ENCODE results near the gene ZNF497.

The ZNF497 gene

DNA sequence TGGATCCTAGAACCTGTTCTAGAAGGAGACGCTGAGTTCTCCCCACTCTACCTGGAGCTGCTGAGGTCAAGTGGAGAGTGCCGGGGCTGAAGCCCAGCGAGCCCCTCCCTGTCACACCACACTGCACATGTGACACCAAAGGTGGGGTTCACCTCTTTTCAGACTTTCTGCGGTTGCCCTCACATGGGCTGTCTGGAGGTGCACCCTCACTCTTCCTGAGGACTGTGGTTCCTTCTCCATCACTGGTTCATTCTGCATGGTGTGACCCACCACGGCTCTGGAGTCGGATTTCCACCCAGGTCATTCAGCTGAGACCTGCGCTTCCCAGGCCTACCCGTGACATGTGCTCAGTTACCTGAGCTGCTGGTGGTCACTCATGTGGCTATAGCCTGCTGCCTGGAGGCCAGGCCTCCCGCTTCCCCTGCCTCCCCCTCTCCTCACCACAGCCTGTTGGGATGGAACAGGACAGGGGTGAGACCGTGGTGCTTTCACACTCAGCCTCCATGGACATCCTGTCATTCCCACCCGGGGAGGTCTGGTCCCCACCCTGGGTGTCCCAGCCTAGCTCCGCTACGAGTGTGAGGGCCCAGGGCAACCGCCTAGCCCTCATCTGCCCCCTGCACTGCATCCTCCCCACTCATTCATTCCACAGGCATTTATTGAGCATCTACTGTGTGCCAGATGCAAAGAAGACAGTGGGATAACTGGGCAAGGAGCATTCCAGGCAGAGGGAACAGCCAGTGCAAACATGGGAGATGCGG, 8.7 kb downstream of the ZNF497 start:
- TF ChIP-seq, protein P1, sequence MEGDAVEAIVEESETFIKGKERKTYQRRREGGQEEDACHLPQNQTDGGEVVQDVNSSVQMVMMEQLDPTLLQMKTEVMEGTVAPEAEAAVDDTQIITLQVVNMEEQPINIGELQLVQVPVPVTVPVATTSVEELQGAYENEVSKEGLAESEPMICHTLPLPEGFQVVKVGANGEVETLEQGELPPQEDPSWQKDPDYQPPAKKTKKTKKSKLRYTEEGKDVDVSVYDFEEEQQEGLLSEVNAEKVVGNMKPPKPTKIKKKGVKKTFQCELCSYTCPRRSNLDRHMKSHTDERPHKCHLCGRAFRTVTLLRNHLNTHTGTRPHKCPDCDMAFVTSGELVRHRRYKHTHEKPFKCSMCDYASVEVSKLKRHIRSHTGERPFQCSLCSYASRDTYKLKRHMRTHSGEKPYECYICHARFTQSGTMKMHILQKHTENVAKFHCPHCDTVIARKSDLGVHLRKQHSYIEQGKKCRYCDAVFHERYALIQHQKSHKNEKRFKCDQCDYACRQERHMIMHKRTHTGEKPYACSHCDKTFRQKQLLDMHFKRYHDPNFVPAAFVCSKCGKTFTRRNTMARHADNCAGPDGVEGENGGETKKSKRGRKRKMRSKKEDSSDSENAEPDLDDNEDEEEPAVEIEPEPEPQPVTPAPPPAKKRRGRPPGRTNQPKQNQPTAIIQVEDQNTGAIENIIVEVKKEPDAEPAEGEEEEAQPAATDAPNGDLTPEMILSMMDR (conservative IDR thresholded peaks at IDR 0.05; ENCODE audit: control insufficient read depth, insufficient read depth, low read depth, low read length) = no peak
- no peak for DNase-seq (ENCODE audit: low read depth)
- no peak overlapping the region for H3K4me3 ChIP-seq (ENCODE audit: control insufficient read depth, low read depth, low read length)

DNA sequence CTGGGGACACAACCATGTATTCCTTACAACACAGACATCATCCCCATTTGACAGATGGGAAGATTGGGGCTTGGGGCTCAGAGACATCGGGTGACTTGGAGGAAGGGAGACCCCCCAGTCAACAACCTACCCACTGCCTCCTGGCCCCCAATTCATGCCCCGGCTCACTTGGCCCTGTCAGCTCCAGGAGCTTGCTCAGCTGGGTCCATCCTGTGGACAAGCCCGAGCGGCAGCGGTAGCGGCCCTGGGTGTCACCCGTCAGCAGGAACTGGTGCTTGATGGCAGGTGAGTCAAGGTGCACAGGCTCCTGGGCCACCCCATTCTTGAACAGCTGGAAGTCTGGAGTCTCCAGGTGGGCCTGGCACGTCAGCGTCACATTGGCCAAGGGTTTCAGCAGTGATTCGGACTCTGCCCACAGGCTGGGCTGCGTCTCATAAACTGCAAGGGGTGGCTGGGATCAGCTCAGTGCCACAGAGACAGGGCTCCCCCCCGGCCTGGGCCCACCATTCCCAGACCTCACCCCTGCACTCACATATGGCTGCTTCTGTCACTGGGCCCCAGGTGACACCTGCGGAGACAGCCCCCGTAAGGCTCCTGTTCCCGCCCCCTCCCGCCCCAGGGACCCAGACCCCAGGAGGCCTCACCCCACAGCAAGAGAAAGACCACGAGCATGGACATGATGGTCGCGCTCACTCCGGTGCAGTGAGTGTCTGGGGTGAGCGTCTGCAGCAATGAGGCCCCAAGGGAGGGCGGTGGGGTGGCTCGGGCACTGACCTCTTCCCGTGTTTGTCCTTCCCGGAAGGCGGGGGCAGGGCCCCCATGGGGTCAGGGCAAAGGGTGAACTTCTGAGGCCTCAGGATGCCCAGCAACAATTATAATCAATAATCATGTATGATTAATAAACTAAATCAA, 9.5 kb downstream of the ZNF497 start, which contains the start of gene A1BG:
TSS of gene A1BG (minus strand) at position 733 of the 912 bp plus-strand sequence. CDS start at position 678, 55 bp downstream.
- no peak within 1 kb of the TSS for H3K4me3 ChIP-seq (ENCODE audit: control insufficient read depth, low read depth, low read length)
- TF ChIP-seq, protein P1 (conservative IDR thresholded peaks at IDR 0.05; ENCODE audit: control insufficient read depth, insufficient read depth, low read depth, low read length) = no peak
- DNase-seq (ENCODE audit: low read depth) = no peak

DNA sequence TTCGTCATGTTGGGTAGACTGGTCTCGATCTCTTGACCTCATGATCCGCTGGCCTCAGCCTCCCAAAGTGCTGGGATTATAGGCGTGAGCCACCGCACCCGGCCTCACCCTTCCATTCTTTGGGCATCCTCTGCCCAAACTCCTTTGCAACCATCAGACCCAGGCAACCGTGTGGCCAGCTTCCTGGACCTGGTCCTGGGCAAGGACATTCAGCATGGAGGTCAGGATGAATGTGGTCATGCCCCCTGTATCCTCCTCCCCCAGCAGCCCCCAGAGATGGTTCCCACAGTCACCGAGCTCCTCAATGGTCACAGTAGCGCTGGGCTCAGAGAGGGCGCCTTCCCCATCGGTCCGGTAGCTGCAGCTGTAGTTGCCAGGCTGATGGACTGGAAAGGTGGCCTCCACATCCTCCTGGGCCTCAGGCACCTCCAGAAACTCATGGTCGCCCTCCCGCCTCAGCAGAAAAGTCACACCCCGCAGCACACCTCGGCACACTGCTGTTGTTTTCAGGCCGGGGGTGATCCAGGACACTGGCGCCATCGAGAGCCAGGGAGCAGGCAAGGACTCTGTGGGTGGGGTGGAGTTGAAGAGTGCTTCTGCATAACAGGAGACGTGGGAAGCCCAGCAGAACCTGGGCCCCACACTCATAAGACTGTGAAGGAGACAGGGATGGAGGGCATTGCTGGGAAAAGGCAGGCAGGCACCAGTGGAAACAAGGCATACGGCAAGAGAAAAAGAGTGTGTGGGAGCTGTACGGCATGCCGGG, 10.4 kb downstream of the ZNF497 start:
- H3K4me3 ChIP-seq (ENCODE audit: control insufficient read depth, low read depth, low read length) = no peak overlapping the region
- DNase-seq (ENCODE audit: low read depth) = no peak
- TF ChIP-seq, protein P1 (conservative IDR thresholded peaks at IDR 0.05; ENCODE audit: control insufficient read depth, insufficient read depth, low read depth, low read length) = no peak

DNA sequence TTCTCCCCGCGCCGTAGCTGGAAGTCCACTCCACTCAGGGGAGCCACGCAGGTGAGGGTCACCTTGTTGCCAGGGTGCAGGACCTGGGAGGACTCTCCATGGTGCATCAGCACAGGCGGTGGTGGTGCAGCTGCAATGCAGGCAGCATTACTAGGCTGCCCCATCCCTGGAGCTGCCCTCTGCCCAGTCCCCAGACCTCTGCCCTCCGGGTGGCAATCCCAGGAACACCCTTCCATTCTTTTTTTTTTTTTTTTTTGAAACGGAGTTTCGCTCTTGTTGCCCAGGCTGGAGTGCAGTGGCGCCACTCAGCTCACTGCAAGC, 11.0 kb downstream of the ZNF497 start:
- no peak overlapping the region for H3K4me3 ChIP-seq (ENCODE audit: control insufficient read depth, low read depth, low read length)
- TF ChIP-seq, protein P1 (conservative IDR thresholded peaks at IDR 0.05; ENCODE audit: control insufficient read depth, insufficient read depth, low read depth, low read length) = no peak
- DNase-seq (ENCODE audit: low read depth) = no peak

DNA sequence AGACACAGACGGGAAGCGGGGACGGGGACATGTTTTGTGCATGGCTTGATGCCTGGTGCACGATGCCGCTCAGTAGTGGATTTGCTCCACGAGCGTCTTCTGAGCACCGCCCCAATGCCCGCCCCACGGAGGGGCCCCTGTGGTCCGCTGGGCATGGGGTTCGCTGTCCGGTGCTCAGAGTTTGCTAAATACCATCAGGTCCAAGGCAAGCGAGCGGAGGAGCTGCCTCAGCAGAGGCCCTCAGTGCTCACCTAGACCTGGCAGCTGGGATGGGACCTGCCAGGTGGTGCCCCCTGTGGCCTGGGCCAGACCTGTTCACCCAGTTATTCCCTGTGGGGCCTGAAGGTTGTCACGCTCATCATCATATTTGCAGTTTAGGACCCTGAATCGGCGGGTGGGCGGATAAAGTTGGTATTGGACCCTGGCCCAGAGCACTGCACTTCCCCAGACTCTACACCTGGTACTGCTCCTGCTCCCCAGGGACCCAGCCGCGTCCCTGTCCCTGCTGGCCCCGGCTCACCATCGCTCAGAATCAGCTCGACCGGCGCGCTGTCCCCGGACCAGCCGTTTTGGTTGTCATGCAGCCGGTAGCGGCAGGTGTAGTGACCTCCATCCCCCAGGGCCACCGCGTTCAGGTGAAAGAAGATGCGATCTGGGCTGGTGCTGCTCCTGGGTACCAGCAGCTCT, 11.5 kb downstream of the ZNF497 start:
- TF ChIP-seq, protein P1 (conservative IDR thresholded peaks at IDR 0.05; ENCODE audit: control insufficient read depth, insufficient read depth, low read depth, low read length) = no peak
- H3K4me3 ChIP-seq (ENCODE audit: control insufficient read depth, low read depth, low read length) = no peak overlapping the region
- no peak for DNase-seq (ENCODE audit: low read depth)

Data from fibroblast of mammary gland (primary cell).